GM19035 (cell line): ENCODE measurements around the gene SPTLC3.

ENCODE experiments used
- ATAC-seq: cut with Tn5 transposase; IDR thresholded peaks from one replicate; pipeline ENCODE4 v1.9.1; 2021; ENCODE audit not compliant: unreplicated experiment

The SPTLC3 gene

DNA sequence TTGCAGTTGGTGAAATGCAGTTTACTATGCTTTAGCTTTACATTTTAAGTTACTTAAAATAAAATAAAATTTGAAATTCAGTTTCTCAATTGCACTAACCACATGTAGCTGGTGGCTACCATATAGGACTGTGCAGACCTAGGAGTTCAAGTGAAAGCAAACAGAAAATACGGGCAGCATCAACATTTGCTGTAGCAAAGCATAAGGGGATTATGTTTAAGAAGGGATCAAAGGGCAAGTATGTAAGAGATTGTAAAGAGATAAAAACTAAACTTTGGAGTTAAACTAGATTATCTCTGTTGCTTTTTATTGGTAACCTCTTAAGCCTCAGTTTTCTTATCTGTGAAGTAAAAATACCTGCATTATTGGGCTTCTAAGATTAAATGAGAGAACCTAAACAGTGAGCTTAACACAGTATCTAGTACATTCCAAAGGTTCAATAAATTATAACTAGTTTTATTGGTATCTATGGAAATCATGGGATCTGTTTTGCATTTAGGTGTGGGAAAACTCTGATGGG is 81.2 kb downstream of the SPTLC3 start:
- no peak for ATAC-seq

DNA sequence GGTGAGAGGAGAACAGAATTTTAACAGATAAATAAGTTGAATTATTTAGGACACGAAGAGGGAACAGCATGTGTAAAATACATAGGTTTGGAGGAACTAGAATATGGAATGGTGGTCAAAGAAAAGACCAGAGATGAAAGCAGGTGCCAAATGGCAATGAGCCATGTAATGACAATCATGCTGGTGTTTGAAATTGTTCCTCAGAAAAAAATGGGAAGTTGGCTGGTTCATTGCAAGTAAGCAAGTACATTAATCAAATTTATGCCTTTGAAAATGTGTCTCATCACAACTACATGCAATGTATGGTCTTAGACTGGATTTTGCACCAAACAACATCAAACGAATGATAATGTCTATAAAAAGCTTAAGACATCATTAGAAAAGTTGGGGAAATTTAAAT is 83.3 kb downstream of the SPTLC3 start:
- no peak for ATAC-seq

DNA sequence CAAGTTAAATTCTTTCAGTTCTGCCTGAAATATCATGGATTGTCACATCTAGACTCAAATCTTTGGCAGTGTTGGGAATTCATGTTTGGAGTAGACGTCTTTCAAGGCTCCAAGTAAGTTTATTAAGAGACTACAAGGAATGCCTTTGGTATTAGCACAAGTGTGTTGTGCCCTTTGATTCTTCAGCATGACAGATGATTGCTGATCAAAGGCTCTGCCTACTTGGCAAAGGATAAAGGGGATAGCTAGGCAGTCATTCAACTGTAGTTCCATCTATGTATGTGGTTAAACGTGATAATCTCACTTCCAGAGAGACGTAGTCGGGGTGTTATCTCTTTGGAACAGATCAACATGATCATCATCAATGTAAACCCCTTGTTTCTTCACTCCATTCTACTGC is 86.2 kb downstream of the SPTLC3 start:
- ATAC-seq: no peak

DNA sequence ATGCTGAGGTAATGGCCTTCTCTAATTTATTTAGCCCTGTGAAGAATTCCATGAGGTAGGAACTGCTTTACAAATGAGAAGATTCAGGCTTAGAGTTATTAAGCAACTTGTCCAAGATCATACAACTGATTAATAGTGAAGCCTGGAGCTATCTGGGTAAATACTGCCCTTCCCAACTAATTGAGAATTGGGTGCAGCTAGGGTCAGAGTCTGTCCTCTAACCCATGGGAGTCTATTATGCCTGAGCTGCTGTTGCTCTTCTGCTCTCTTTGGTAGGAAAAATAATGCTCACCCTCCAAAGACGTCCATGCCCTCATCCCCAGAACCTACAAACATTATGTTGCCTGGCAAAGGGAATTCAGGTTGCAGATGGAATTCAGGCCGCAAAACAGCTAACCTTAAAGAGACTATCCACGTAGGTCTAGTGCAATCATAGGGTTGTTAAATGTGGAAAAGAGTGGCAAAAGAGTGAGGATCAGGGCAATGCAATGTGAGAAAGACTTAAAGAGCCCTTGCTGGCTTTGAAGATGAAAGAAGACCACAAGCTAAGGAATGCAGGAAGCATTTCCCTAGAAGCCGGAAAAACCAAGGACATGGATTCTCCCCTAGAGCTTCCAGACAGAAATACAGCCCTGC is 90.1 kb downstream of the SPTLC3 start:
- no peak for ATAC-seq

DNA sequence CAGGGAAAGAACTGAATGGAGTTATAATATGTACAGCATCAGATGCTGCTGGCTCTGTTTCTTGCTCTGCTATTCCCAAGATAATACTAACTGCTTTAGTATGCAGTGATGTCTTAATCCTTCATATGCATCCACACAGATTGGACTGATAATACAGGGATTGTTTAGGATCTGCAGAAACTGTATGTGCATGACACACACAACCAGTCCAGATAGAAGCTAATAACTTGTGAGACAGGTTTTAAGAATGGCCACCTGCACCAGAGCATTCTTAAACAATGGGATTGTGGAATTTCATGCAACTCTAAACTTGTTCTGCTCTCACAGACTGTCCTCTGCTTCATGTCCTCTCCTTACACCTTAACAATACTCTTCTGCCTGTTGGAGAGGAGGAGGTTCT is 90.9 kb downstream of the SPTLC3 start:
- no peak for ATAC-seq

DNA sequence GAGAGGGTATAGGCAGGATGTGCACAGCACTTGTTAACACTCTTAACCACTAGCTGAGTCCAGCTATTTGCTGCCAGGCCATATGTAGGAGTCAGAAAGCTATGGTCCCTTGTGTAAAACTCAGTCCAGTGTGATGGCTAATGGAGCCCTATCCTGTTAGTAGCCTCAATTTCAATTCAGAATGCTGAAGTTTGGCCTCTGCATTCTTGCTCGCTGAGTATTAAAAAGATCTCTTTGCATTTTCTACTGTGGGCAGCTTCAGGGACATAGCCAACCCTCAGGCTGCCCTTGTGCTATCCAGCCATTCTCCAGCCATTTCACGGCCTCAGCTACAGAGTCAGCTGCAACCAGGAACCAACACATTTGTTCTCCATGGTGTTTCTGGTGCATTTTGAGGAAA is 92.5 kb downstream of the SPTLC3 start:
- ATAC-seq: no peak

DNA sequence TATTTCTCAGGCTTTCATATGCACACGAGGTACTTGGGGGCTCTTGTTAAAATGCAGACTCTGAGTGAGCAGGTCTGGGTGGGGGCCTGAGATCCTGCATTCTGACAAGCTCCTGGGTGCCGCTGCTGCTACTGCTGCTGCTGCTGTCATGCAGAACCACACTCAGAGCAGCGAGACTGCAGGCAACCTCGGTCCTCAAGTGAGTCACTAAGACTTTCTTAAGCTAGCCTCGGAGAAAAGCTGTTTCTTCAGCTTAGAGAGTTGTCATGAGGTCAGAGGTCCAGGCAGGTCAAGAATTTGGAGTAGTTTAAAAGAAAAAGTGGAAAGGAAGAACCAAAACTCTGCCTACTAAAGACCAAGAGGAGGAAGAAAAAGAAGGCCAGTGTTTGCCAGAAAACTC is 92.9 kb downstream of the SPTLC3 start:
- ATAC-seq: no peak

DNA sequence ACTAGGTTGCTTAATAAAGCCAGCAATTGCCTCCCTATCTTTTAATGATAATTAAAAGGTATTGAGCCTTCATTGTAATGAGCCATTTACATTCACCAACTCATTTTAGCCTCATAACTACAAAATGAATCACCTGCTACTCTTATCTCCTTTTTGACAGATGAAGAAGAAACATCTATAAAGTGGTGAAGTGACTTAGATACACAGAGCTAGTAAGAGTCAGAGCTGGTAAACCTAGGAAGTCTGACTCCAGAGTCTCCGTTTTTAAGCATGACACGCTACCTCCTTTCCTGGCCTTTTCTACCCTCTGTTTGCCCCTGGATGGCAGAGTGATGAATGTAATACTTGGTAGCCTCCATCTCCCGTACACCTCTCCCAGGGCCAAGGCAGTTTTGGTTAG is 93.5 kb downstream of the SPTLC3 start:
- no peak for ATAC-seq

DNA sequence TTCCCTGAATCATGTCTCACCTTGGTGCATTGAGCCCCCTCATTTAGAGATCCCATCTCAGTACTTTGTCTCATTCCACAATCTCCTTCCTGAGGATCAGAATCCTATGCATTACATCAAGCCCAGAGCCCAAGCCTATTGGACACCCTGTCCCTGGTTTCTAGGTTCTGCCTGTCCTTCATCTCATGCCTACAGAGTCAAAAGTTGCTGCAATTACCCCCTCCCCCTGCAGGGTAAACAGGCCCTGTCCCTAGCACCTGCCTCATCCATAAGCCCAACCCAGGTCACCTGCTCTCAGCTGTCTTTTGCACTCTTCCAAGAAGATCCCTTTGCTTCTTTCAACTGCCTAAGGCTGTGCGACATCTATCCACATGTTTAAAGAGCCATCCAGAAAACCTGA is 93.9 kb downstream of the SPTLC3 start:
- ATAC-seq: no peak

DNA sequence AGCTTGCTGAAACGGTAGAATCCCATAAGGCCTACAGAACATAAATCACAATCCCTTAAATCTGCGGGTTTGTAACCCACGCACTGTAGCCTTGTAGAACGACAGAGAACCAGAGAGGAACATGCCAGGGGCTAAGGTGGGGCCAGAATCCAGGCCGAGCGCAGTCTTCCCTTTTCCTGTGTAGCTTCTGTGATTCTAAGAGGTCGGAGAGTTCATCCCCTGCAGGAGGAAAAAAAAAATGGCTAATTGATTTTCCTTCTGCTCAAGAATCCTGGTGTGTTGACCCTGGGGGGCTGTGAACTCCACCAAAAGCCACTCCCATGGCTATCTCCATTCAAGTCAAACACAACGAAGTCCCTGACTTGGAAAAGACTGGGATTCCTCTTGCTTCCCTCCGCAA is 96.3 kb downstream of the SPTLC3 start:
- ATAC-seq: no peak

DNA sequence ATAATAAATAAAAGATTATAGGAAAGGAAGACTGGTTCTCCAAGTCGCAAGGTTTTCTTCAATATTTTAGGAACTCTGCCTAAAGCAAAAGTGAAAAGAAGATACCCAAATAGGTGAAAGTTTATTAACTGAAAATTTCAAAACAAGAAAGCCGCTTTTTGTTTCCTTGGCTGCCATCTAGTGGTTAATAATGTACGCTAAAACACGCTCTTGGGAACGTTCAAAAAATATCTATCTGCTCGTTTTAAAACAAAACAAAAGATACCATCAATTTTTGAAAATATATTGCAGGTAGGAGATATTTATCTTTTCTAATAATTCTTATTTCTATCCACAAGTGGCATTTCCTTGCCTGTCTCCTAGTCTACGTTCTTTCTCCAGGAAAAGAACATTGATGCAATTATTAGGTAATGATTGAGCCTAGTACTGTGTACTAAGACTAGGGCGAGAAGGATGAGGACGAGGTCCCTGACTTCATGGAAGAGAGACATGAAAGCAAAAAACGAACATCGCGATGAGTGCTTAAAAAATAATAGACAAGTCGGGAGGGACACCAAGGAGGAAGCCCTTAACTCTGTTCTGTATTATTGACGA is 97.2 kb downstream of the SPTLC3 start:
- ATAC-seq: no peak

DNA sequence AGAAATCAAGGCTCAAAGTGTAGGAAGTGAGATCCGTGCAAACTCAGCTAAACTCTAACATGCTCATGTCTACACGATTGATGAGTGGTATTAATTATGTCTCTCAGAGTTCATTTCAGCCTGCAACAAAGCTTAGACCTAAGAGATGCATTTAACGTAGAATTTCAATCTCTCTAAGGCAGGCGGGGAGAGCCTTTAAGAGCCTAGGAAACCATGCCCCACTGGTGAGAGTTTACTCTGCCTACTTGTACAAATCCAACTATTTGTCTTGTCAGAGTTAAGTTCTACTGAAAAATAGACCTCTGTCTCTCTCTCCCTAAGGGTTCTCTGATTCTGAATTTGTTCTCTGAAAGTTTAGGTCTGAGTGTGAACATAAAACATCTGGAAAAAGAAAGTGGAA is 100.9 kb downstream of the SPTLC3 start:
- ATAC-seq: no peak

DNA sequence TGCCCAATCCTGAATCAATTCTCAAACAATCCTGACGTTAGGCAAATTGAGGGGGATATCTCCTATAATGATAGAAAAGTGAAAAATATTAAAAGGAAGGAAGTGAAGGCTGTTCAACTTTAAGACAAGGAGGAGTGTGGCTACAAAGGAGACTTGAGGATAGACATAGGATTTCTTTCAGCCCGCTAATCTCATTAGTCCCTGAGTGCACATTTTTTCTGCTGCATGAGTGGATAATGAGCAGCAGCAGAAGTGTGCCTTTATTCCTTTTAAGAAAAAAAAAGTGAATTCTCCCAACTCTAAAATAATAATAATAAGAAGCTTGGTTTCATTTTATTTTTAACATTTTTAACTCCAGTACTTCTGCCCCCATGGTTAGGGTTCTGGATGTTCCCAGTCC is 102.0 kb downstream of the SPTLC3 start:
- no peak for ATAC-seq

DNA sequence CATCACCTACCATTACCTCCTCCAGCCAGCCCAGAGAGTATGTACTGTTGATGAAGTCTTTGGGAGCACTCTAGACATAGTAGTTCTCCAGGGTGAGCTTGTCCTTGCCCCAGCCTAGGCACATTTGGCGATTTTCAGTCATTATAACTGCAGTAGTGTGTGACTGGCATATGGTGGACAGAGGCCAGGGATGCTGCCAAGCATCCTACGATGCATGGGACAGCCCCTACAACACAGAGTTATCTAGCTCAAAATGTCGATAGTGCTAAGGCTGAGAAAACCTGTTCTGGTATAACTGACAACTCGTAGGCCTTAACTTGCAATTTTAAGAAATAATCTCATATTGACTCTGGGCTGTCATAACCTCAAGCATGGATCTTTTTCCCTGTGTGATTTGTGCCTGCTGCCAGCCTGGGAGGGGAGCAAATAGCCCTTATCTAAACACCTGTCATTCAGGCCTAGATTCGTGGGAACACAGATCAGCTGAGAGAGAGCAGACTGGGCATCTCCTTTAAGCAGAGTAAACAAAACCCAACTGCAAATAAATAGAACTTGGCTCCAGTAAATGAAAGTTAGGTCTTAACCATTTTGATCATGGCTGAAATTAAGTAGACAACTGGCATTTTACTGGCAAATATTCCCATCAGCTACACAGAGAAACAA is 102.6 kb downstream of the SPTLC3 start:
- ATAC-seq: no peak

DNA sequence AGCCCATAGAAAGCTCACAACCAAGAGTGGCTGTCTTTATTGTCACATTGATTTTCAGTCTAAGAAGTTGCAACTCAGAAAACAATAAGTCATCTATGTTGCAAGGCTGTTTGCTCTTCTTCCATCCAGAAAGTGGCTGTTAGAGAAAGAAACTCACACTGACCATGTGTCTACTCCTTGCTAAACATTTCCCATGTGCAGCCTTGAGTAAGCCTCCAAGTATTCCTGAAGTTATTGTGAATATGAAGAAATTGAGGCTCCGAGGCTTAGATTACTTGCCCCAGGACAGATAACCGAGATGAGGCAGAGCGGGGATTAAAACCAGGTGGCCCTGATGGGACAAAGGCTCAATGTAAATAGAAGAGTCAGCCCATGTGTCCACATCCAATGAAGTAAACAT is 105.0 kb downstream of the SPTLC3 start:
- ATAC-seq: no peak

DNA sequence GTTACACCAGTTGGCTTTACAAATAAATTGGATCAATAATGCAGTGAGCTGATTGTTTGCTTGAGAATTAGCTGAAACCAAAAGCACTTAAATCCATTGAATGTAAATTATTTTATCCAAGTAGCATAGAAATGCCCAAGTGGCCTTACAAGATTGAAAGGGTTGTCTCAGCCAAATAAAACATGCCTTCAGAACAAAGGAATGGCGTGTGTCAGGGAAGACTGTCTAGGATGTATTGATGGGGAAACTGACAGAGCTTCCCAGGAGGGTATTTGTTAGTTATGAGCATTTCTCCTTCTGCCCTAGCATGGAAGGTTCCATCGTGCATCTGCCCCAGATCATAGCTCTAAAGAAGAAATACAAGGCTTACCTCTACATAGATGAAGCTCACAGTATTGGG is 108.4 kb downstream of the SPTLC3 start:
- ATAC-seq: no peak

DNA sequence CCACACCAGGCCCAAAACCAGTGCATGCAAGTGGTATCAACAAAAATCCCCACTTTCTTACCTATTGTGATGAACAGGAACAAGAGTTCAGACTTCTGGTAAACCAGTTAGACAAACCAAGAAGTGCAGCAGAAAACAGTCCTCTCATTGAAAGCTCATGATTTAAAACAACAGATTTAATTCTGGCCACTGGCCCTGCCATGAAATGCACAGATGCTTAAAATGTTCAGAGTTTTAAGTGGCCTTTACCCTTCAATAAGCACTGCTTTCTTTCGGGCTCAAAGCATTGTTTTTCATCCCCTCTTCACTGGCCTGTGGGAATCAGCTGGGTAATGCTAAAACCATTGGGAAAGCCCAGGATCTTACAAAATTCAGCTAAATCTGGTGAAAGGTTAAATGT is 109.9 kb downstream of the SPTLC3 start:
- ATAC-seq: no peak

DNA sequence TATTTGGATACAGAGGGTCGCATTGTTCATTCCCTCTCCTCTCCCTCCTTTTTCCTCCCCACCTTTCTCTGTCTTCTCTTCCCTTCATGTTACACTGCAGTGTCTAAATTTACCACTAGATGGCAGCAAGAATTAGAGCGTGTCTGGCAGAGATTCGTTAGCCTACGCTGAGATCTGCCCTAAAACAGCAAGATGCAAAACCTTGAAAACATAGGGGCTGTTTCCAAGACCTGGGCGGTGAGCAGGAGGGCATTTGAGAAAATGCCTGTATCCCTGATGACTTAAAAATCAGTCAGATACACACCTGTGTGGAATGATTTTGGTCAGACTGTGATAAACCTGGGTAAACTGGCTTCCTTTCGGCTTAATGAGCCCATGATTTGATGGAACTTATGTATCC is 110.8 kb downstream of the SPTLC3 start:
- peak; percentile 72 for ATAC-seq

DNA sequence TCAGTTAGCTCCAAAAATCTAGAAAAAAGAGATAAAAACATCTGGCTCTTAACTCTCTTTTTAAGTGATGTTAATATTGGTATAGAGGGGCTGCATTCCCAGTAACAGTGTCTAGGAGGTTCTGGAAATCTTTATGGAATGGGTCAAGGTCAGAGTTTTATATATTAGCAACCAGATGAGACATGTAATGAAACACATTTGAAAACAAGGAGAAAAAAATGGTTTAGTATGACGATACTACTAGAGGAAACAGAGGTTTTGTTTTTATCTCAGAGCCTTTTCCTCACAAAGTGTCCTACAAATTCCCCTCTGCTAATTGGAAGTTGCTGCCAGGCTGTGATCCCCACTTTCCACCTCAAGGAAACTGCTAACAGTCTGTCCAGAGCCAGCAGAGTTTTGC is 111.7 kb downstream of the SPTLC3 start:
- no peak for ATAC-seq

DNA sequence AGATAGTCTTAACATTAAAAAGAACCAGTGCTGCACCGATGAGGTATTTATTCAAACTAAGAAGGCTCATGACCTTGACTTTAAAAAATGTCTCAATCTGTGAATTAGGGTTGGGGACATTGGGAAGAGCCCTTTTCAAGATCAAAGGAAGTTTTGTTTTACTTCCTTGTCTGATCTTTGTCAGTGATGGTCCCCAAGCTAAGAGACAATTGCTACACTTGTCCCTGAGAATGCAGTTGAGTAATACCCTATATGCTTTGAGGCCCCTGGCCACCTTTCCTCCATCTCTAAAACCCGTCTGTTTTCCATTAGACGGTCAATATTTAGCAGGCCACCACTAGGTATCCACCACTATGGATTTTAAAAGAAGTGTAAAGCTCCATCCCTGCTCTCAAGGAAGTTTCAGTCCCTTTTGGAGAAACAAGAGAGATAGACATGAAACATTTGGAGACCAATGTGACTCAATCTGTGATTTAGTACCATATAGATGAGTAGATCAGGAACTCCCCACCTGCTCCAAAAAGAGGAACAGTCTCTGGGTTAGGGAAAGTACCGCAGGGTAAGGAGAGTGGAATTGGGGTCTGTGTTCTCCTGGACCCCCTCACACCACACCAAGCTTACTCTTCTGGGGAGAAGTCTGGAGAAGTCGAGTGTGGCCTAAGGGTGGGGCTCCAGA is 113.2 kb downstream of the SPTLC3 start:
- ATAC-seq: no peak

DNA sequence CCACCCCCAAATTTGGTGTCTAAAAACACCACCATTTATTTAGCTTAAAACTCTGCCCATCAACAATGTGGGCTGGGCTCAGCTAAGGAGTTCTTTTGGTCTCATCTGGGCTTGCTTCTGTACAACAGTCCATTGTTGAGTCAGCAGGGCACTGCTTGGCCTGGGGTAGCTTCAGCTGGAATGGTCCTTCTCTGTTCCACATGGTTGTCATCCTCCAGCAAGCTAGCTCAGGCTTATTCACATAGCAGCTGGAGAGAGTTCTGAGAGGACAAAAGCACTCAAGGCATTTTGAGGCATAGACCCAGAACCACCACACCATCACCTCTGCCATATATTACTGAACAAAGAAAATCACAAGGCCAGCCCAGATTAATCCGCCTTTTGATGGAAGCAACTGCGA is 116.7 kb downstream of the SPTLC3 start:
- no peak for ATAC-seq

DNA sequence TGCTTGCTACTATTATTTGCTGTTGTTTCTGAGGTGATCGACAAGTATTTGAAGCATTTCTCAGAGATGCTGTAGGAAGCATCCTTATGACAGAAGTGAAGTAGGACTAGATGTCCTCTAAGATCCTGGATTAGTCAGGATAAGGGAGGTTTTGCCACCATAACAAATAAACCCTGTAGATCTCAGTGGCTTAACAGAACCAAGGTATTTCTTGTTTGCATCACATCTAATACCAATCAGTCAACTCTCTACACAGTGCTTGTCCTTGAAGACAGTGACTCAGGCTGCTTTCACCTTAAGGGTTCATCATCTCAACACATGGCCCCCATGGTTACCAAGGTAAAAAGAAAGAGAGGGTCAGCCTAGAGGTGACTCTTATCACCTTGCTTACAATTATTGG is 119.4 kb downstream of the SPTLC3 start:
- no peak for ATAC-seq
